ENCODE results near the gene CYP4F11. TPM values are rescaled to one million over a fixed set of nuclear protein-coding genes. Genes with fewer than 3 reads are reported as not detected.
A peak's percentile ranks its signal among the peaks of the same experiment; 100 is the strongest.
"Not testable (repeated sequence)": the region's sequence is repeated elsewhere in the genome, so short reads cannot be mapped to it uniquely, and the experiment has no call there.

CYP4F11 gene
- total RNA-seq, 1 donor from 2014 or later: 87.2 TPM

DNA sequence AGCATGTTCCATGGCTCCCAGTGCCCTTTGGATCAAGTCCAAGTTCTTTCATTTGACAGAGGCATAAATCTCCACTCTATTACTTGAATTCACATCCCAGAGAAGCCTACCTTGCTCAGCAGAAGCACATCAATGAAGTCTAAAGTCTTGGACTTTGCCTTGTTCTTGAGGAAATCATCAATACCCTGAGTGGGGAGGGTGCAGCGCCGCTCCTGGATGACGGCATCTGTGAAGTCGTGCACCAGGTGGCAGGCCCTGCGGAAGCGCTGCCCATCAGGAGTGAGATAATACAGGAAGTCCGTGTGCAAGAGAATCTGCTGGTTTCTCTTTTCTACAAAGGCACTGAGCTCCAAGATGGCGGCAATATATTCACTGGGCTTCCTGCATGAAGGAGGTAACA, 10.6 kb downstream of the CYP4F11 start:
- DNase-seq (ENCODE audit: low spot score): peak; percentile 87

DNA sequence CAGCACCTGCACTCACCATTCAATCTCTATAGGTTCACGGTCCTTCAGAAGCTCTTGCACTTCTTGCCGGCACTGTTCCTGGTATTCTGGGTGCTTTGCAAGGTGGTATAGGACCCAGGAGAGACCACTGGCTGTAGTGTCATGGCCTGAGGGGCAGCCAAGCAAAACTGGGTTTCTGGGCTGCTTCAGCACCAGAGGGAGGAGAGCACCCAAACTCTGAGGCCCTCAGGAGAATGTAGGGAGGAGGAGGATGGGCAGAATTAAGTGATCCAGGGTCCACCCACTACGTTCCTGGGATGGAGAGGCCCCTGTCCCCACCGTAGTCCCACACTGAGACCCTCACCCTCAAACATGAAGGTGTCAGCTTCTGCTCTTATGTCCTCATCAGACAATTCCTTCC, 12.3 kb downstream of the CYP4F11 start:
- DNase-seq (ENCODE audit: low spot score): no peak

DNA sequence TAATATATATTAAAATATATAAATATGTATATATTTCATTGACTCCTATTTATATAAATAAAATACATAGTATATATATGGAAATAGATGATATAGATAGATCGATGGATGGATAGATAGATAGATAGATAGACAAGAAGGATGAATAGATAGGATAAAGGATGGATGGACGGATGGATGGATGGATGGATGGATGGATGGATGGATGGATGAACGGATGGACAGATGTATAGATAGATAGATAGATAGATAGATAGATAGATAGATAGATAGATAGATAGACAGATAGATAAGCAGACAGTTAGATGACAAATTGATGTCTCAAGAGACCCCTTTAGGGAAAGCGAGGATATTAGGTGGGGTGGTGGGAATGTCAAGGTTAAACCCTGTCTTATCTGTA, 15.1 kb downstream of the CYP4F11 start:
- no peak for DNase-seq (ENCODE audit: low spot score)

- DNase-seq (ENCODE audit: low spot score): no peak
Observed at GRCh38 chr19:15915109-15915508, 19.2 kb downstream of the CYP4F11 start.

GRCh38 chr19:15913830-15914229, 20.5 kb downstream of the CYP4F11 start:
- DNase-seq (ENCODE audit: low spot score): no peak

DNA sequence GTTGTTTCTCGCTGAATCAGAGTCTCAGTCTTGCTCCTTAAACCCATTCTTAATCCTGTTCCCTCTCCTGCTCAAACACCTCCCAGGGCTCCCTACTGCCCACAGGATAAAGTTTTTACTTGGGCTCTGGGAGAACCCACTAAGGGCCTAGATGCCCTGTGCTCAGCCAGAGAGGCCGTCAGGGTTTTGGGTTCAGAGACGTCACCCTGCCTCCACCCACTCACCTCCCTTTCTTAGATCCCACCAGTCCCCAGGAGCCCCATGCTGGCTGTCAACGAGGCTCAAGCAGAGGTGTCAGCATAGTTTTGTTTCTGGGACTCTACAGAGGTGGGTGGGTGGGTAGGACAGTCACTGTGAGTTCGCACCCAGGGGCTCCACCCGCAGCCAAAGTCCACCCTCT, 20.9 kb downstream of the CYP4F11 start:
- DNase-seq (ENCODE audit: low spot score): no peak

GRCh38 chr19:15911599-15912235, 22.6 kb downstream of the CYP4F11 start:
- no peak for DNase-seq (ENCODE audit: low spot score)

DNA sequence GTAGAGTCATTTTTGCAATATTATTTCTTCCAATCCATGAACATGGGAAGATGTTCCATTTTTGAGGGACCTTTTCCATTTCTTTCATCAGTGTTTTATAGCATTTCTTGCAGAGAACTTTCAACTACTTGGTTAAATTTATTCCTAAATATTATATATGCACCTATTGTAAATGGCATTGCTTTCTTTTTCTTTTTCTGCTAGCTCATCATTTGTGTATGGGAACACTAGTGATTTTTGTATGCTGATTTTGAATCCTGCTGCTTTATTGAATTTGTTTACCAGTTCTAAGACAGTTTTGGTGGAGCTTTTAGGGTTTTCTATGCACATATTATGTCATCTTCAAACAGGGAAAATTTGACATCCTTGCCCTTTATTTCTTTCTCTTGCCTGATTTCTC, 29.3 kb downstream of the CYP4F11 start:
- DNase-seq (ENCODE audit: low spot score): no peak

GRCh38 chr19:15902898-15903297, 31.4 kb downstream of the CYP4F11 start:
- DNase-seq (ENCODE audit: low spot score): not testable (repeated sequence)

DNA sequence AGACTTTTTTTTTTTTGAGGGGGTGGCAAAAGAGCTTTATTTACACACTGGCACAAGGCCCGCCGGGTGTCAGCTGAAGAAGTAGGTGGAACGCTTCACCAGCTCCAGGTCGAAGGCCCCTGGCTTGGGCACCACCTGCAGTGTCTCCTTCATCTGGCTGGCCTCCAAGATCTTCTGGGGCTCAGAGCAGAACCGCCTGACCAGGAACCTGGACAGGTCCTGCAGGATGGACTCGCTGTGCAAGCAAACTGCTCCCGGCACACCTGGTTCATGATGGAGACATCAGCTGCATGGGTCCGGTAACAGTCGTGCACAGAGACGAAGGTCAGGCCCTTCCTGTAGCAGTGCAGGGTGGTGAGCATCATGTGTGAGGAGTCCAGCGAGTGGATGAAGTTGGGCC, 32.1 kb downstream of the CYP4F11 start:
- DNase-seq (ENCODE audit: low spot score): peak; percentile 76

DNA sequence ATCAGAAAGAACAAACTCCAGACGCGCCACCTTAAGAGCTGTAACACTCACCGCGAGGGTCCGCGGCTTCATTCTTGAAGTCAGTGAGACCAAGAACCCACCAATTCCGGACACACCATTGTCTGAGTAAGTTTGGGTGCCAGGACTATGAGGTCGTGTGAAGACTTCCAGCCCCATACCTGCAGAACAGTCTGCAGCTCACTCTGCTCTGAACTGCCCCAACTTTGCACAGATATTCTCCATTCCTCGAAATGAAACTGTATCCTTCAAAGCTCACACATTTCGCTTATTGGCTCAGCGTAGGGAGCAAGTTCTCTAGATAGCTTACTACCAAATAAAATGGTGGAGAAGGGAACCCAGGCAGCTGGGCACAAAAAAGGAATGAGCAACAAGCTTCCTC, 33.8 kb downstream of the CYP4F11 start:
- DNase-seq (ENCODE audit: low spot score): no peak

- DNase-seq (ENCODE audit: low spot score): not testable (repeated sequence)
Observed at GRCh38 chr19:15900032-15900431, 34.3 kb downstream of the CYP4F11 start.

DNA sequence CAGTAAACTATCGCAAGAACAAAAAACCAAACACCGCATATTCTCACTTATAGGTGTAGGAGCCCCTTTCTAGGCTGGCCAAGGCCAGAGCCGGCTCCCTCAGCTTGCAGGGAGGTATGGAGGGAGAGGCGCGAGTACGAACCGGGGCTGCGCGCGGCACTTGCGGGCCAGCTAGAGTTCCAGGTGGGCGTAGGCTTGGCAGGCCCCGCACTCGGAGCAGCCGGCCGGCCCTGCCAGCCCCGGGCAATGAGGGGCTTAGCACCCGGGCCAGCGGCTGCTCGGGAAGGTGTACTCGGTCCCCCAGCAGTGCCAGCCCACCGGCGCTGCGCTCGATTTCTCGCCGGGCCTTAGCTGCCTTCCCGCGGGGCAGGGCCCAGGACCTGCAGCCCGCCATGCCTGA, 34.8 kb downstream of the CYP4F11 start:
- DNase-seq (ENCODE audit: low spot score): not testable (repeated sequence)

DNA sequence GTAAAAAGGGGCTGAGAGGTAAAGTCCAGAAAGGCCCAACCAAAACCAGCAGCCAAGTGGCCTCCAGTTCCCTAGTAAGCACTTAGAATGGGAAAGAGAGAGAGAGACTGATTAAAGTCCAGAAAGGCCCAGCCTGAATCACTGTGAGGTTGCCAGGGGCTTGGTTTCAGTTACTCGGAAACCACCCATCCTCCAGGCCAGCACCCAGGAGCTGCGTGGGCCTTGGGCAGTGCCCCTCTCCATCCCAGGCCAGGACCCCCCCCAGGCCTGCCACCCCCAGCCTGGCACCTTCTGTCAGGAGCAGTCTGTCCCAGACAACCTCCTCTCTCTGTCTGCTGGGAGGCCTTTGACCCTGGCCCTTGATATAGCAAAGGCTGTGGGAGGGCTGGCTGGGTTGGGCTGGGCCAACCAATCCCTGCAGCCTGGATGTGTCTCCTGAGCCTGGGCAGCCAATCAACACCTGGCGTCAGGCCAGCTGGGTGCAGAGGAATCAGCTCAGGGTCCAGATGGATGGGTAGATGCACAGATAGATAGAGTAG, 36.5 kb downstream of the CYP4F11 start, which contains the start of gene CYP4F2:
Gene CYP4F2, minus strand, starts transcription at position 337 of the 539 bp plus-strand sequence. CDS start 463 bp downstream, outside the sequence.
- DNase-seq (ENCODE audit: low spot score): peak; percentile 73

DNA sequence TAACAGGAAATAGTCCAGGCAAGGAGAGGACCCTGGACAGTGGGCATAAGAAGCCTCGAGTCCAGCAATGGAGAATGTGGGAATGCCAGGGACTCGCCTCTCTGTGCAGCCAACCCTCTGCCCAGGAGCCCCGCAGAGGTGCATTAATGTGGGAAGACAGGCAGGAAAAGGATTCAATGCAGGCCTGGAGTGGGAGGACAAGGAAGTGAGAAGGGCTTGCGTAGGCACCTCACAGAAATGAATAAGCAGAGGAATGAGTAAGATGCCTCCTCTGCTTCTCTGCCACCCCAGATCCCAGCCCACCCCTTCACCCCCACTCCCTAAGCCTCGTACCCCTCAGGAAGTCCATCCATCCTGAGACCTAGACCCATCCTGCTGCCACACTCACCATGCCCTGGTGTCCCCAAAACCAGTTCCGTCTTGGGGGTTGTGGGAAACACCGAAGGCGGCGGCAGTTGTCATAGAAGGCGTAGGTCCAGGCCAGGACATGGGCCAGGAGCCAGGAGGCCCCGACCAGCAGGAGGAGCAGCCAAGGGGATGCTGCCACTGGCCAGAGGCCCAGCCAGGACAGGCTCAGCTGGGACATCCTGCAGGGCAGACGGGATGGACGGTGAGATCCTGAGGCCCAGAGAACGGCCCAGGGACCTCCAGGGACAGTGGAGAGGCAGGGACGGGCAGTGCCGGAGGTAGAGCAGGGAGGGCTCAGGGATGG, 37.1 kb downstream of the CYP4F11 start:
- DNase-seq (ENCODE audit: low spot score): no peak

- no peak for DNase-seq (ENCODE audit: low spot score)
Observed at GRCh38 chr19:15895876-15896430, 38.4 kb downstream of the CYP4F11 start.

DNA sequence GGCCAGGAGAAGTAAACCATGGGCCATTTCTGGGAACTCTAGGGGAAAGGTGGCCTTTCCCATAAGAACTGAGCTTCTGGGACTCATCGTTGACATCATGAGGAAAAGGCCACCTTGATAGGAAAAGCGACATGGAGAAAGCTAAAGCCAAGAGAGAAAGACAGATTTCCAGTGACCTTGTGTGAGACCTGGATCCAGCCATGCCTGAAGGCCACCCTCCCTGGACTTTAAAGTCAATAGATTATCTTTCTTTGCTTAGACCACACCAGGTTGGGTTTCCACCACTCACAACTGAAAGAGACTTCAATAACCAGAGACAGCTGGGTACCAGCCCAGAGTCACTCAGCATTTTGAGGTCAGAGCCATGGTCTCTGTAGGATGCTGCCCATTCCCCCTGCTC, 40.0 kb downstream of the CYP4F11 start:
- no peak for DNase-seq (ENCODE audit: low spot score)

- DNase-seq (ENCODE audit: low spot score): peak; percentile 30
Observed at GRCh38 chr19:15893477-15893876, 40.9 kb downstream of the CYP4F11 start.

DNA sequence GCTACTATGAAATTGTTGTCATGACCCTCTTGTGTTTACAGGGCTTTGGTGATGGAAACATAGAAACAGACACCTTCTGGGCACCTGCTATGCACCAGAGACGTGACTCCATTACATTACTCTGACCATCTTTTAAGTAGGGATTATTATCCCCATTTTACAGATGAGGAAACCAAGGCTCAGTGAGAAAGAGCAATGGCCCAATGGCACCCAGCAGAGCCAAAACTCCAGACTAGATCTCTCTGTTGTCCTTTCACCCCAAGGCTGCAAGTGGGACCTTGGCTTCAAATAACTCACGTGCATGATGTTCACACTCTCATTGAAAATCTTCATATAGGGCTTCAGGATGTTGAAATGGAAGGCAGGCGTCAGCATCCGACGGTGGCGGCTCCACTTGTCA, 42.3 kb downstream of the CYP4F11 start:
- DNase-seq (ENCODE audit: low spot score): no peak

DNA sequence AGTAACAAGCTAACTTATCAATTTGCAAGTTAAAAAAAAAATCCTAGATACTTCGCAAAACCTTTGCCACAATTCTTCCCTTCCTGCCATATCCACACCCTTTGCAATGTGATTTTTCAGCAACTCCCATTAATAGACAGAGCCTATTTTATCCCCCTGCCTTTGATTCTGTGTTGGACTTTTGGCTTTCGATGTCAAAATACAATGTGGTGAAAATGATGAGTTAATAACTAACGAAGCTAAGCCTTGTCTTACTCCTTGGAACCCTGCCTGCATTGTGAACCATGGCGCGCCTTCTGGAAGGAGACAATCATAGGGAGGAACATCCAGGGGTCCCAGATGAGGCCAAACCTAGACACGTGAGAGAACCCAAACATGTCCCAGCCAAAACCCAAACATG, 42.9 kb downstream of the CYP4F11 start:
- peak; percentile 42 for DNase-seq (ENCODE audit: low spot score)

GRCh38 chr19:15889339-15889738, 45.0 kb downstream of the CYP4F11 start:
- DNase-seq (ENCODE audit: low spot score): not testable (repeated sequence)

GRCh38 chr19:15885919-15886318, 48.4 kb downstream of the CYP4F11 start:
- DNase-seq (ENCODE audit: low spot score): no peak

- no peak for DNase-seq (ENCODE audit: low spot score)
Observed at GRCh38 chr19:15885167-15885566, 49.2 kb downstream of the CYP4F11 start.
